ENCODE results near the gene ATR.

GRCh38 chr3:142597906-142598305, 19.4 kb upstream of the ATR start:
- no peak for TF ChIP-seq REST (IDR thresholded peaks at IDR 0.05; ENCODE audit: insufficient read depth in 1 of 2, low read depth in 2 of 2, low read length in 2 of 2)
- no peak for TF ChIP-seq POLR2AphosphoS5 (IDR thresholded peaks at IDR 0.05; ENCODE audit: low read depth, low read length)
- TF ChIP-seq FOXP2 (optimal IDR thresholded peaks at IDR 0.05; ENCODE audit: borderline replicate concordance, extremely low read depth, extremely low read length, insufficient read depth): no peak

Measured in PFSK-1 (cell line).